Measurements from ENCODE around the gene FAM107A. TPM values are rescaled to one million over a fixed set of nuclear protein-coding genes. Genes with fewer than 3 reads are reported as not detected.

Gene FAM107A
- polyA plus RNA-seq, 3 donors, result not detected

GRCh38 chr3:58539626-58540025 lies 37.6 kb downstream of the FAM107A start:
- H3K4me3 Mint-ChIP-seq, result no peak overlapping the region
- WGBS (ENCODE audit: insufficient coverage), result 95% methylated on average over 9 of the region's 10 CpGs
- peaks cover 2 to 9% (median 3%) of the 10 kb centered on the region in 3 donors for H3K27me3 Mint-ChIP-seq (ENCODE audit: low read depth in 3 of 3)
- H3K9me3 Mint-ChIP-seq, result peaks cover 0 to 4% (median 0%) of the 10 kb centered on the region in 7 donors
- Histone ChIP-seq H3K36me3 (replicated peaks in 1 of 2; ENCODE audit: control insufficient read depth in 1 of 2, insufficient read depth in 2 of 2, low read length in 2 of 2) (no peaks in the 10 kb centered on the region), H3K27me3 (ENCODE audit: control insufficient read depth in 2 of 2, insufficient read depth in 2 of 2, low read length in 2 of 2) (no peaks in the 10 kb centered on the region), H3K4me2 (replicated peaks; ENCODE audit: extremely low read depth, low read length, poor library complexity, severe bottlenecking) (no peak overlapping the region), H3K27ac (ENCODE audit: low read depth in 1 of 2, low read length in 2 of 2) (no peak overlapping the region), H4K20me1 (ENCODE audit: insufficient read depth, low read length) (no peaks in the 10 kb centered on the region), H2AFZ (ENCODE audit: insufficient read depth, low read depth, low read length, poor library complexity, severe bottlenecking) (no peak overlapping the region), H3K9me3 (replicated peaks in 1 of 2; ENCODE audit: control insufficient read depth in 1 of 2, insufficient read depth in 1 of 2, low read length in 2 of 2) (no peaks in the 10 kb centered on the region), H3K9ac (ENCODE audit: insufficient read depth, low read length, poor library complexity, severe bottlenecking) (no peak overlapping the region), H3K4me1 (ENCODE audit: control insufficient read depth in 1 of 2, insufficient read depth in 2 of 2, low read length in 2 of 2) (peaks cover 11 to 16% of the 10 kb centered on the region in 2 donors), H3K4me3 (replicated peaks in 1 of 3; ENCODE audit: low read depth in 2 of 3, low read length in 3 of 3) (no peak overlapping the region), H3K79me2 (ENCODE audit: insufficient read depth, low read length) (no peaks in the 10 kb centered on the region)
- DNase-seq, result no peak
- TF ChIP-seq, protein P1, sequence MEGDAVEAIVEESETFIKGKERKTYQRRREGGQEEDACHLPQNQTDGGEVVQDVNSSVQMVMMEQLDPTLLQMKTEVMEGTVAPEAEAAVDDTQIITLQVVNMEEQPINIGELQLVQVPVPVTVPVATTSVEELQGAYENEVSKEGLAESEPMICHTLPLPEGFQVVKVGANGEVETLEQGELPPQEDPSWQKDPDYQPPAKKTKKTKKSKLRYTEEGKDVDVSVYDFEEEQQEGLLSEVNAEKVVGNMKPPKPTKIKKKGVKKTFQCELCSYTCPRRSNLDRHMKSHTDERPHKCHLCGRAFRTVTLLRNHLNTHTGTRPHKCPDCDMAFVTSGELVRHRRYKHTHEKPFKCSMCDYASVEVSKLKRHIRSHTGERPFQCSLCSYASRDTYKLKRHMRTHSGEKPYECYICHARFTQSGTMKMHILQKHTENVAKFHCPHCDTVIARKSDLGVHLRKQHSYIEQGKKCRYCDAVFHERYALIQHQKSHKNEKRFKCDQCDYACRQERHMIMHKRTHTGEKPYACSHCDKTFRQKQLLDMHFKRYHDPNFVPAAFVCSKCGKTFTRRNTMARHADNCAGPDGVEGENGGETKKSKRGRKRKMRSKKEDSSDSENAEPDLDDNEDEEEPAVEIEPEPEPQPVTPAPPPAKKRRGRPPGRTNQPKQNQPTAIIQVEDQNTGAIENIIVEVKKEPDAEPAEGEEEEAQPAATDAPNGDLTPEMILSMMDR (IDR thresholded peaks at IDR 0.05), result no peak
- peaks cover 24% of the 10 kb centered on the region for H3K4me1 Mint-ChIP-seq
- no peak overlapping the region for H3K27ac Mint-ChIP-seq
- intact Hi-C loops (cut with micrococcal nuclease), result loop anchor here (10.0 kb wide), 3 partner anchors 105 to 355 kb away; partner anchors contain the start of gene PDHB (in 1 of the 2)
- H3K36me3 Mint-ChIP-seq, result no peaks in the 10 kb centered on the region

DNA sequence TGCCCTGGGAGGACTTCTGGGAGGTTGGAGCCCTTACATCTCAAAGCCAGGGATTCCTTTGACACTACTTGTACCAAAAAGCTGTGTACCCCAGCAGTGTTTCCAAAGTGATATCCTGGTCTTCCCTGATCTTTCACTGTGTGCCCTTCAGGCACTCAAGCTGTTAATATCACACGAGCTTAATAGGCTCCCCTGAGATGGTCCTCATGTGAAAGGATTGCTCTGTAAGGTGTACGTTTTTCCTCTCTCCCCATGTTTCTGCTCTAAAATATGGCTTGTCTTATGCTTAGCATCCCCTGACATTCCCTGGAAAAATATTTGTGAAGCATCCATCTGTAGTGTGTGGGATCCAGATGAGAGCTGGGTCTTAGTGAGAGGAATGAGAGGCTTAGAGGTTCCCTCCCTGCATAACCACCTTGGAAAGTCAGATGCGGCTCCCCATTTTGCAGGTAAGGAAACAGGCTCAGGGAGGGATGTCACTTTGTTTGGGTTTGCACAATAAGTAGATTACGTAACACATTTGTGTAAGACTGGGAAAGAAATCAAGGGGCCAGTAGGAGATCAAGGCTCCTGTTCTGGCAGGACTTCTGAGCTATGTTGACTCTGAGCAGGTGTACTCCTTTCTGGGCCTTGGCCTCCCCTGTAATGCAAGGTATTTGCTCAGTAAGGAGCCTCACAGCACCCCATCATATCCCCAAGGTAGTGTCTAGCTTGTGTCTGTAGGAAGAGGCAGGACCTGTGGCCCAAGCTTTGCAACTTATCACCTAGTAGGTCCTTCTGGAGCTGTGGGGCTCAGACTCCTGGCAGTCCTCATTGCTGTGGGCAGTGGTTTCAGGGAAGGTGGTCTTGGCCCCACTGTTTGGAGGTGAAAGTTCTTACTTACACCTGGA lies 39.5 kb downstream of the FAM107A start:
- Histone ChIP-seq H3K79me2 (ENCODE audit: insufficient read depth, low read length) (no peaks in the 10 kb centered on the region), H3K27me3 (ENCODE audit: control insufficient read depth in 2 of 2, insufficient read depth in 2 of 2, low read length in 2 of 2) (no peaks in the 10 kb centered on the region), H3K4me1 (ENCODE audit: control insufficient read depth in 1 of 2, insufficient read depth in 2 of 2, low read length in 2 of 2) (peaks cover 14 to 20% of the 10 kb centered on the region in 2 donors), H3K36me3 (replicated peaks in 1 of 2; ENCODE audit: control insufficient read depth in 1 of 2, insufficient read depth in 2 of 2, low read length in 2 of 2) (no peaks in the 10 kb centered on the region), H3K27ac (ENCODE audit: low read depth in 1 of 2, low read length in 2 of 2) (no peak overlapping the region), H3K4me2 (replicated peaks; ENCODE audit: extremely low read depth, low read length, poor library complexity, severe bottlenecking) (no peak overlapping the region), H4K20me1 (ENCODE audit: insufficient read depth, low read length) (no peaks in the 10 kb centered on the region), H2AFZ (ENCODE audit: insufficient read depth, low read depth, low read length, poor library complexity, severe bottlenecking) (peak overlapping the region; percentile 36), H3K4me3 (replicated peaks in 1 of 3; ENCODE audit: low read depth in 2 of 3, low read length in 3 of 3) (no peak overlapping the region), H3K9me3 (replicated peaks in 1 of 2; ENCODE audit: control insufficient read depth in 1 of 2, insufficient read depth in 1 of 2, low read length in 2 of 2) (no peaks in the 10 kb centered on the region), H3K9ac (ENCODE audit: insufficient read depth, low read length, poor library complexity, severe bottlenecking) (no peak overlapping the region)
- intact Hi-C loops (cut with micrococcal nuclease), result loop anchor here (10.0 kb wide), 3 partner anchors 103 to 353 kb away; partner anchors contain the start of gene PDHB (in 1 of the 2)
- no peaks in the 10 kb centered on the region for H3K36me3 Mint-ChIP-seq
- no peaks in the 10 kb centered on the region for H3K9me3 Mint-ChIP-seq
- peak overlapping the region in 2 of 7 donors; percentile 27 to 67 for H3K27ac Mint-ChIP-seq
- TF ChIP-seq, protein P1 (IDR thresholded peaks at IDR 0.05), result no peak
- peaks cover 3% of the 10 kb centered on the region in 3 donors for H3K27me3 Mint-ChIP-seq (ENCODE audit: low read depth in 3 of 3)
- DNase-seq, result peak in 1 of 3 donors; percentile 8
- peaks cover 29% of the 10 kb centered on the region for H3K4me1 Mint-ChIP-seq
- WGBS (ENCODE audit: insufficient coverage), result 14% methylated on average over 1 of the region's 4 CpGs
- no peak overlapping the region for H3K4me3 Mint-ChIP-seq

All from CD14-positive monocyte (primary cell).